ENCODE measurements around the gene VSIG8.

VSIG8 gene

DNA sequence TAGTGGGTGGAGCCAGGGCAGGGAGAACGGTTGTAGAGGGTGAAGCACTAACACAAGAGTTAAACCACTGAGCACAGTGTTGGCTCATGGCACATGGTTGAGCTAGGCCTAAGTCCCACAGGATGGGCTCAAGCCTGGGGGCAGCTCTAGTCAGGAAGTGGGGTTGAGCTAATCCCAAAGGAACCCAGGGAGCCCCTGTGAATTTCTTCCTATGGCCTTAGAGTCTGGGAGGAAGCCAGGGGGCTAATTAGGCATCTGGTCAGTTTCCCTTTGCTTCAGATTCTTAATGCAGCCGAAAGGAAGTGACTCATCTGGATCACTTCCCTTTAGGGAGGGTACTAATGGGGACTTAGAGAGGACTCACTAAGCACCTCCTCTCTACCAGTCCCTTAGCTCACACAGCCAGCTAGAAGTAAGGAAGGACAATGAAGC is 27.4 kb upstream of the VSIG8 start:
- TF ChIP-seq, protein P1, sequence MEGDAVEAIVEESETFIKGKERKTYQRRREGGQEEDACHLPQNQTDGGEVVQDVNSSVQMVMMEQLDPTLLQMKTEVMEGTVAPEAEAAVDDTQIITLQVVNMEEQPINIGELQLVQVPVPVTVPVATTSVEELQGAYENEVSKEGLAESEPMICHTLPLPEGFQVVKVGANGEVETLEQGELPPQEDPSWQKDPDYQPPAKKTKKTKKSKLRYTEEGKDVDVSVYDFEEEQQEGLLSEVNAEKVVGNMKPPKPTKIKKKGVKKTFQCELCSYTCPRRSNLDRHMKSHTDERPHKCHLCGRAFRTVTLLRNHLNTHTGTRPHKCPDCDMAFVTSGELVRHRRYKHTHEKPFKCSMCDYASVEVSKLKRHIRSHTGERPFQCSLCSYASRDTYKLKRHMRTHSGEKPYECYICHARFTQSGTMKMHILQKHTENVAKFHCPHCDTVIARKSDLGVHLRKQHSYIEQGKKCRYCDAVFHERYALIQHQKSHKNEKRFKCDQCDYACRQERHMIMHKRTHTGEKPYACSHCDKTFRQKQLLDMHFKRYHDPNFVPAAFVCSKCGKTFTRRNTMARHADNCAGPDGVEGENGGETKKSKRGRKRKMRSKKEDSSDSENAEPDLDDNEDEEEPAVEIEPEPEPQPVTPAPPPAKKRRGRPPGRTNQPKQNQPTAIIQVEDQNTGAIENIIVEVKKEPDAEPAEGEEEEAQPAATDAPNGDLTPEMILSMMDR (IDR thresholded peaks at IDR 0.05; ENCODE audit: low read depth, low read length), result no peak
- Histone ChIP-seq H3K9me3 (ENCODE audit: severe bottlenecking) (no peaks in the 10 kb centered on the region), H3K36me3 (no peaks in the 10 kb centered on the region), H3K4me3 (ENCODE audit: low read depth, low read length) (no peak overlapping the region), H3K27ac (no peak overlapping the region), H3K27me3 (ENCODE audit: insufficient read depth, low read depth, severe bottlenecking) (peaks cover 70% of the 10 kb centered on the region)
- DNase-seq, result no peak

DNA sequence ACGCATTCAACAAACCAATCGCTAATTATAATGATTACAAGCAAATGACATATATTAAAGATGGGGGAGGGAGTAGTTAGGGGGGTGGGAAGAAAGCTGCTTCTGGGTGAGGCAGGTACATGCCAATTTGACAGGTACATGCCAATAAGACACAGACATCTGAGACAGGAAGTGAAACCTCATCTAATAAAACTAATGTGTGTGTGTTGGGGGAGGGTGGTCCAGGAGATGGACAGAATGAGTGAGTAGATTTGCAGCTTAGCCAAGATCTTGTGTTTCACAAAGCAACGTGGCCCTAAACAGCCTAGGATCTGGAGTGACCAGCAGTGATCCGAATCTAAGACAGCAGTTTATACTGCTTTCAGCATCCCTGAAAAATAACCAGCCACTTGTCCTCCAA is 26.7 kb upstream of the VSIG8 start:
- DNase-seq, result no peak
- Histone ChIP-seq H3K9me3 (ENCODE audit: severe bottlenecking) (no peaks in the 10 kb centered on the region), H3K36me3 (no peaks in the 10 kb centered on the region), H3K27ac (no peak overlapping the region), H3K4me3 (ENCODE audit: low read depth, low read length) (no peak overlapping the region), H3K27me3 (ENCODE audit: insufficient read depth, low read depth, severe bottlenecking) (peaks cover 70% of the 10 kb centered on the region)
- TF ChIP-seq, protein P1 (IDR thresholded peaks at IDR 0.05; ENCODE audit: low read depth, low read length), result no peak

DNA sequence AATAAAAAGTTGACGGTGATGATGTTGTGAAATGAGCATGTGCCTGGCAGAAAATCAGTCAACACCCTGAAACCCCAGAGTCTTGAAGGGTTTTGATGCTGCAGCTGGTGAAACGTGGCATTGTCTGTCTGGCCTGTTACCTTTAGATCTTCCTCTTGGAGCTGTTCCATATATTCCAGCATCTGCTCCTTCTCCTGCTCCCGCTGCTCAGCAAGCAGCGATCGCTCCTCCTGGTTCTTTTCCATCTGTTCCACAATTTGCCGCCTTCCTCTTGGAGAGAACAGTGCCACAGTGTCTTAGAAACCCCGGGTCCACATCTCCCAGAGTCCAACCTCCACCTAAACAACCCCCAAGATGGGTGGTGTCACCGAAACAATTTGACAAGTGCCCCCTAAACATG is 21.8 kb upstream of the VSIG8 start:
- no peak overlapping the region for H3K27ac ChIP-seq
- H3K36me3 ChIP-seq, result no peaks in the 10 kb centered on the region
- no peak overlapping the region for H3K4me3 ChIP-seq (ENCODE audit: low read depth, low read length)
- TF ChIP-seq, protein P1 (IDR thresholded peaks at IDR 0.05; ENCODE audit: low read depth, low read length), result no peak
- DNase-seq, result no peak
- no peaks in the 10 kb centered on the region for H3K9me3 ChIP-seq (ENCODE audit: severe bottlenecking)
- peaks cover 89% of the 10 kb centered on the region for H3K27me3 ChIP-seq (ENCODE audit: insufficient read depth, low read depth, severe bottlenecking)

DNA sequence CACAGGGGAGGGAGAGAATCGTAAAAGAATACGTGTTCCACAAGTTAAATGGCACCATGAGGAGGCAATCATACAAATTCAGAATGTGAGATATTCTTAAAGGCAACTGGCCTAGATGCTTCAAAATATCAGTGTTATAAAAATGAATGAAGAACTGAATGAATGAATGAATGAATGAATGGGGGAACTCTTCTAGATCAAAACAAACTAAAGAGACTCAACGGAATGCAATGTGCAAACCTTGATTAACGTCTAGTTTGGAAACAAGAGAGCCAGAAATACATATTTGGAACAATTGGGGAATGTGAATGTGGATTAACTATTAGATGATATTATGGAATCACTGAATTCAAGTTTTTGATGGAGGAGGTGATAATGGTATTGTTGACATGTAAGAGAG is 20.7 kb upstream of the VSIG8 start:
- TF ChIP-seq, protein P1 (IDR thresholded peaks at IDR 0.05; ENCODE audit: low read depth, low read length), result no peak
- Histone ChIP-seq H3K9me3 (ENCODE audit: severe bottlenecking) (no peaks in the 10 kb centered on the region), H3K36me3 (no peaks in the 10 kb centered on the region), H3K4me3 (ENCODE audit: low read depth, low read length) (no peak overlapping the region), H3K27me3 (ENCODE audit: insufficient read depth, low read depth, severe bottlenecking) (peaks cover 91% of the 10 kb centered on the region), H3K27ac (no peak overlapping the region)
- DNase-seq, result no peak

DNA sequence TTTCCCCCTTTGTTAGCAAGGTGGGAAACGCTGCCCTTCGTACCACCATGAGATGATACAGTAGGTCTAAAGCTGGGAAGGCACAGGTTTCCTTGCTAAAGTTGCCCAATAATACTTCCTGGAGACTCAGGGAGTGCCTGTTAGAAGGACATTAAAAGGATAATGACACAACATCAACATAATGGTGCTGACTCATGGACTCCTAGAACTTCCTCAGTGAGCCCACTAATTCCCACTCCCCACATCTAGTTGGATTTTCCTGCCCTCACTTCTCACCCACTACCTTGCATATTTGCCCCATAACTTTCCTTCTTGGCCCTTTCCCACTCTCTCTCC is 20.0 kb upstream of the VSIG8 start:
- H3K4me3 ChIP-seq (ENCODE audit: low read depth, low read length), result no peak overlapping the region
- no peak overlapping the region for H3K27ac ChIP-seq
- no peaks in the 10 kb centered on the region for H3K9me3 ChIP-seq (ENCODE audit: severe bottlenecking)
- DNase-seq, result no peak
- TF ChIP-seq, protein P1 (IDR thresholded peaks at IDR 0.05; ENCODE audit: low read depth, low read length), result no peak
- H3K27me3 ChIP-seq (ENCODE audit: insufficient read depth, low read depth, severe bottlenecking), result peaks cover 93% of the 10 kb centered on the region
- H3K36me3 ChIP-seq, result no peaks in the 10 kb centered on the region
